Measurements from ENCODE around the gene YPEL4.

DNA sequence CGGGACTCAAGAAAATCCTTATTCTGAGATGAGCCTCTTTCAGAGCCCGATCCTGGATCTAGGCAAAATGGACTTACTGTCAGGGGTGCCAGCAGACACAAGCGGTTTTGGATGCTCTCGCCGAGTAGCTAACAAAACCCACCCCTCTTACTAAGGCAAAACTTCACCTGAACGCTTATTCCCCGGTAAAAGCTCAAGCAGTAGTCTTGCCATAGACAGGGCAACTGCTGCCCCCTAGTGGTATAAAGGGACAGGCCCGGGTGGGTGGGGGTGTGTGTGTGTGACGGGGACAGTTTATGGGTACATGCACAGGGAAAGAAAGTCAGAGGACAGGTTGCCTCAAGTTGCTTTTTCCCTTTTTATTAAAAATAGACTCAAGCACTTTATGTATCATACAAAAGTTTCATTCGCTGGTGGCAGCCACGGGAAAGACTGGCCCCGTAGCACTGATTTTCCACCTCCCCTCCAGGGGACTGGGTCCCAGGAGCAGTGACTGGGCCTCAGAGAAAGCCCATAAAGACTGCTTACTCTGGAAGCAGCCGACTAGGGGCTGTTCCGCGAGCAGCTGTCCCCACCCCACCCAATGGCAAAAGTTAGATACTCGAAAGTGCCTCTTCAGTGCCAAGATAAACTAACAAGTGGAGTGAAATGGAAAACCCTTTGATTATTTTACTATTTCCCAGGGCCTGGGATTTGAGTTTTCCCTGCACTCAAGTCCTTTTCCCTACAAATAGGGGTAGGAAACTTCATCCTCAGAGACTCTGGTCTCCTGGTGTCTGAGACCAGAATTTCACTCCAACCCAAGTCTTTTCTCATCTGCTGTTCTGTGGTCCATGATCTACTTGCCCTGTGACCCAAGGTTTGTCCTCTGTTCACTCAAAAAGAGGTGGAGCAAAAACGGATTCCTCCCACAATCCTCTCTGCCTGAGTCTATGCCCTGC, 4.7 kb downstream of the YPEL4 start:
- TF ChIP-seq, protein P1, sequence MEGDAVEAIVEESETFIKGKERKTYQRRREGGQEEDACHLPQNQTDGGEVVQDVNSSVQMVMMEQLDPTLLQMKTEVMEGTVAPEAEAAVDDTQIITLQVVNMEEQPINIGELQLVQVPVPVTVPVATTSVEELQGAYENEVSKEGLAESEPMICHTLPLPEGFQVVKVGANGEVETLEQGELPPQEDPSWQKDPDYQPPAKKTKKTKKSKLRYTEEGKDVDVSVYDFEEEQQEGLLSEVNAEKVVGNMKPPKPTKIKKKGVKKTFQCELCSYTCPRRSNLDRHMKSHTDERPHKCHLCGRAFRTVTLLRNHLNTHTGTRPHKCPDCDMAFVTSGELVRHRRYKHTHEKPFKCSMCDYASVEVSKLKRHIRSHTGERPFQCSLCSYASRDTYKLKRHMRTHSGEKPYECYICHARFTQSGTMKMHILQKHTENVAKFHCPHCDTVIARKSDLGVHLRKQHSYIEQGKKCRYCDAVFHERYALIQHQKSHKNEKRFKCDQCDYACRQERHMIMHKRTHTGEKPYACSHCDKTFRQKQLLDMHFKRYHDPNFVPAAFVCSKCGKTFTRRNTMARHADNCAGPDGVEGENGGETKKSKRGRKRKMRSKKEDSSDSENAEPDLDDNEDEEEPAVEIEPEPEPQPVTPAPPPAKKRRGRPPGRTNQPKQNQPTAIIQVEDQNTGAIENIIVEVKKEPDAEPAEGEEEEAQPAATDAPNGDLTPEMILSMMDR (IDR thresholded peaks at IDR 0.05), result peak; percentile 66 to 92 (median 82)
- TF ChIP-seq POLR2A (IDR thresholded peaks at IDR 0.05), result no peak

Measured in esophagus squamous epithelium (tissue), 4 donors.